Peyer's patch (tissue), 4 donors: ENCODE measurements around the gene POLL.

Source experiments
- POLR2A ChIP-seq, 2 donors: fragments of 450-650 bp; IDR thresholded peaks; one replicate each; pipeline ENCODE4 v1.5.1; 2017; ENCODE audit warnings: antibody characterized with exemption in 2 of 2, mild to moderate bottlenecking in 2 of 2, moderate library complexity in 2 of 2
- TF ChIP-seq, protein P1 (sequence below), 6 experiments: fragments of 450-650 bp in 4 of 6; fragments of 200-600 bp in 2 of 6; sonication (generic) in 1 of 6; IDR thresholded peaks; one replicate each; pipeline ENCODE4 v1.5.1; 2017 to 2019; ENCODE audit warnings: antibody characterized with exemption in 6 of 6, mild to moderate bottlenecking in 3 of 6, moderate library complexity in 1 of 6

DNA sequence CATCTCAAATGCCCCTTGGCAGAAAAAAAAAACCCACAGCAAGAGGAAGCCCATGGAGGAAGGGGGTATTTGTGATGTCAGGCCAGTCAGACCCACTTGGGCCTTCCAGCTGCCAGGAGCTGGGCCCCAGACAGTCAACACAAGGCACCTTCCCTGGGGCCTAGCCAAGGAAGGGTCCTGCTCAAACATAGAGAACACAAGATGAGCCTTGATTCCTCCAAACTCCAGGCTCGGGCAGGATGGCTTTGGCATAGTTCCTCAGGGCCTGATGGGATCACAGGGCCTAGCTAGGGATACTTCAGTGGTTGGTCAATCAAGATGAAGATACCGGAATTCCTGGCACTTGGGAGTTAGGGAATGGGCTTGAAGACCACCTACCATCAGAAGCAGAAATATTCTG, 30.8 kb upstream of the POLL start:
- TF ChIP-seq, protein P1, sequence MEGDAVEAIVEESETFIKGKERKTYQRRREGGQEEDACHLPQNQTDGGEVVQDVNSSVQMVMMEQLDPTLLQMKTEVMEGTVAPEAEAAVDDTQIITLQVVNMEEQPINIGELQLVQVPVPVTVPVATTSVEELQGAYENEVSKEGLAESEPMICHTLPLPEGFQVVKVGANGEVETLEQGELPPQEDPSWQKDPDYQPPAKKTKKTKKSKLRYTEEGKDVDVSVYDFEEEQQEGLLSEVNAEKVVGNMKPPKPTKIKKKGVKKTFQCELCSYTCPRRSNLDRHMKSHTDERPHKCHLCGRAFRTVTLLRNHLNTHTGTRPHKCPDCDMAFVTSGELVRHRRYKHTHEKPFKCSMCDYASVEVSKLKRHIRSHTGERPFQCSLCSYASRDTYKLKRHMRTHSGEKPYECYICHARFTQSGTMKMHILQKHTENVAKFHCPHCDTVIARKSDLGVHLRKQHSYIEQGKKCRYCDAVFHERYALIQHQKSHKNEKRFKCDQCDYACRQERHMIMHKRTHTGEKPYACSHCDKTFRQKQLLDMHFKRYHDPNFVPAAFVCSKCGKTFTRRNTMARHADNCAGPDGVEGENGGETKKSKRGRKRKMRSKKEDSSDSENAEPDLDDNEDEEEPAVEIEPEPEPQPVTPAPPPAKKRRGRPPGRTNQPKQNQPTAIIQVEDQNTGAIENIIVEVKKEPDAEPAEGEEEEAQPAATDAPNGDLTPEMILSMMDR (IDR thresholded peaks at IDR 0.05) = no peak
- no peak for TF ChIP-seq POLR2A (IDR thresholded peaks at IDR 0.05)
